Measurements from ENCODE around the gene TKT.

The TKT gene

GRCh38 chr3:53184701-53185100 lies 71.1 kb downstream of the TKT start:
- peaks cover 39% of the 10 kb centered on the region for H3K36me3 ChIP-seq (replicated peaks)
- no peak overlapping the region for H3K27ac ChIP-seq
- H3K4me3 ChIP-seq (ENCODE audit: low read depth, low read length): no peak overlapping the region
- no peak for DNase-seq
- TF ChIP-seq, protein P1, sequence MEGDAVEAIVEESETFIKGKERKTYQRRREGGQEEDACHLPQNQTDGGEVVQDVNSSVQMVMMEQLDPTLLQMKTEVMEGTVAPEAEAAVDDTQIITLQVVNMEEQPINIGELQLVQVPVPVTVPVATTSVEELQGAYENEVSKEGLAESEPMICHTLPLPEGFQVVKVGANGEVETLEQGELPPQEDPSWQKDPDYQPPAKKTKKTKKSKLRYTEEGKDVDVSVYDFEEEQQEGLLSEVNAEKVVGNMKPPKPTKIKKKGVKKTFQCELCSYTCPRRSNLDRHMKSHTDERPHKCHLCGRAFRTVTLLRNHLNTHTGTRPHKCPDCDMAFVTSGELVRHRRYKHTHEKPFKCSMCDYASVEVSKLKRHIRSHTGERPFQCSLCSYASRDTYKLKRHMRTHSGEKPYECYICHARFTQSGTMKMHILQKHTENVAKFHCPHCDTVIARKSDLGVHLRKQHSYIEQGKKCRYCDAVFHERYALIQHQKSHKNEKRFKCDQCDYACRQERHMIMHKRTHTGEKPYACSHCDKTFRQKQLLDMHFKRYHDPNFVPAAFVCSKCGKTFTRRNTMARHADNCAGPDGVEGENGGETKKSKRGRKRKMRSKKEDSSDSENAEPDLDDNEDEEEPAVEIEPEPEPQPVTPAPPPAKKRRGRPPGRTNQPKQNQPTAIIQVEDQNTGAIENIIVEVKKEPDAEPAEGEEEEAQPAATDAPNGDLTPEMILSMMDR (IDR thresholded peaks at IDR 0.05; ENCODE audit: low read depth, low read length, missing control alignments): no peak
- in situ Hi-C loops (cut with HindIII; ENCODE audit: low pct_ligation_motif_present, low sequenced_read_pairs): no loop called here
- H3K27me3 ChIP-seq (replicated peaks): no peaks in the 10 kb centered on the region

DNA sequence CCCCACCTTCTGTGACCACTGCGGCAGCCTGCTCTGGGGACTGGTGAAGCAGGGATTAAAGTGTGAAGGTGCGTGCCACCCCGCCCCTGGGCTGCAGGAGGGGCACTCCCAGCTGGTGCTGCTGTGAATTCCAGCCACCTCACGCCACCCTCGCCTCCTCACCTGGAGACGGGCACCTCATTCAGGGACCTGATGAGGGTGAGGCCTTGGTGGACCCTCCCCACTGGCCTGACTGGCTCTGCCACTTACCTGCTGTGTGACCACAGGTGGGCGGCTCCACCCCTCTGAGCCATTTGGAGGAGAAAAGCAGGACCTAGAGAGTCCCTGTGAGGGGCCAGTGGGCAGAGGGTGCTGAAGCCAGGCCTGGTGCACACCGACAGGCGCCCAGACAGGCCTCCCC lies 72.3 kb downstream of the TKT start:
- DNase-seq: no peak

GRCh38 chr3:53182764-53183355 lies 73.0 kb downstream of the TKT start:
- no peak overlapping the region for H3K4me3 ChIP-seq (ENCODE audit: low read depth, low read length)
- no peaks in the 10 kb centered on the region for H3K27me3 ChIP-seq (replicated peaks)
- TF ChIP-seq, protein P1 (IDR thresholded peaks at IDR 0.05; ENCODE audit: low read depth, low read length, missing control alignments): no peak
- no peak for DNase-seq
- peaks cover 31% of the 10 kb centered on the region for H3K36me3 ChIP-seq (replicated peaks)
- H3K27ac ChIP-seq: no peak overlapping the region
- in situ Hi-C loops (cut with HindIII; ENCODE audit: low pct_ligation_motif_present, low sequenced_read_pairs): no loop called here

More for the DNA sequence above, 72.3 kb downstream of the TKT start:
- Histone ChIP-seq H3K36me3 (replicated peaks) (peaks cover 34% of the 10 kb centered on the region), H3K27me3 (replicated peaks) (no peaks in the 10 kb centered on the region), H3K27ac (no peak overlapping the region), H3K4me3 (ENCODE audit: low read depth, low read length) (no peak overlapping the region)
- in situ Hi-C loops (cut with HindIII; ENCODE audit: low pct_ligation_motif_present, low sequenced_read_pairs): no loop called here
- TF ChIP-seq, protein P1 (IDR thresholded peaks at IDR 0.05; ENCODE audit: low read depth, low read length, missing control alignments): no peak

DNA sequence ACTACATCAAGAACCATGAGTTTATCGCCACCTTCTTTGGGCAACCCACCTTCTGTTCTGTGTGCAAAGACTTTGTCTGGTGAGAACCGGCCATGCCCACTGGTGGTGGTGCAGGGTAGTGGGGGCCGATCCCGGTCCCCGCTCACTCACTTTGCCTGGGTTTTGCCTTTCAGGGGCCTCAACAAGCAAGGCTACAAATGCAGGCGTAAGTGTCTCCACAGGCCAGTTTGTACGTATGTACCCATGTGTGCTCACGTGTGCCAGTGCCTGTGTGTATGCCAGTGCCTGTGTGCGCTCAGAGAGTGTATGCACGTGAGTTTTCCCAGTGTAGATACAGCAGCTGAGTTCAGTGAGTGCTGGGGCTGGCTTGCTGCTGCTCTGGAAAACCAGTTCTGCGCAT lies 74.3 kb downstream of the TKT start:
- no peak overlapping the region for H3K4me3 ChIP-seq (ENCODE audit: low read depth, low read length)
- no peak for DNase-seq
- no peaks in the 10 kb centered on the region for H3K27me3 ChIP-seq (replicated peaks)
- TF ChIP-seq, protein P1 (IDR thresholded peaks at IDR 0.05; ENCODE audit: low read depth, low read length, missing control alignments): peak; percentile 9
- peaks cover 30% of the 10 kb centered on the region for H3K36me3 ChIP-seq (replicated peaks)
- in situ Hi-C loops (cut with HindIII; ENCODE audit: low pct_ligation_motif_present, low sequenced_read_pairs): no loop called here
- H3K27ac ChIP-seq: no peak overlapping the region

GRCh38 chr3:53181024-53181371 lies 74.8 kb downstream of the TKT start:
- H3K27ac ChIP-seq: no peak overlapping the region
- in situ Hi-C loops (cut with HindIII; ENCODE audit: low pct_ligation_motif_present, low sequenced_read_pairs): no loop called here
- peaks cover 24% of the 10 kb centered on the region for H3K36me3 ChIP-seq (replicated peaks)

More at GRCh38 chr3:53181024-53181371, 74.8 kb downstream of the TKT start:
- no peak for DNase-seq
- H3K4me3 ChIP-seq (ENCODE audit: low read depth, low read length): no peak overlapping the region
- TF ChIP-seq, protein P1 (IDR thresholded peaks at IDR 0.05; ENCODE audit: low read depth, low read length, missing control alignments): no peak
- H3K27me3 ChIP-seq (replicated peaks): no peaks in the 10 kb centered on the region
